ENCODE data around the gene SSH3.

SSH3 gene

GRCh38 chr11:67293090-67293489, 10.2 kb upstream of the SSH3 start:
- DNase-seq (ENCODE audit: low spot score): no peak

- DNase-seq (ENCODE audit: low spot score): no peak
These were observed 7.5 kb upstream of the SSH3 start for GRCh38 chr11:67295846-67296245.

GRCh38 chr11:67298786-67299185, 4.5 kb upstream of the SSH3 start:
- no peak for DNase-seq (ENCODE audit: low spot score)

DNA sequence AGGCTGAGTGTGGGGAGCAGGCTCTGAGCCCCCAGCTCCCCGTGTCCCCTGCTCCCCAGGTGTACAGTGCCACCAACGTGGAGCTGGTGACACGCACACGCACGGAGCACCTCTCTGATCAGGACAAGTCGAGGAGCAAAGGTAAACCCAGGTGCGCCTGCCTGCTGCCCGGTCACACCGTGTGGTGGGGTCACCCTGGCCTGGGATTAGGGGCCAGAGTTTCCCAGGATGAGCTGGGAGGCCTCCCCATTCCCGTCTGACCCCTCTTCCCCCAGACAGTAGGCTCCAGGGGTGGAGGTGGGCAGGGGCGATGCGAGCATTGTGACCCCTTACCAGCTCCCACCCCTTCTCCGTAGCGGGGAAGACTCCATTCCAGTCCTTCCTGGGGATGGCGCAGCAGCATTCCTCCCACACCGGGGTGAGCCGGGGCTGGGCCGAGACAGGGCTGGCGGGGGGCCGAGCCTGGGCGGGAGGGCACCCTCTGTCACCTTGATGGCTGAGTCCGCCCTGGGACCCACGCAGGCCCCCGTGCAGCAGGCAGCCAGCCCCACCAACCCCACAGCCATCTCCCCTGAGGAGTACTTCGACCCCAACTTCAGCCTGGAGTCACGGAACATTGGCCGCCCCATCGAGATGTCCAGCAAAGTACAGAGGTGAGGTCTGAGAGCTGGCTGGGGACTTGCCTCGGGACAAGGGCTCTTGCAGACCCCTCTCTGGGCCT, 3.7 kb upstream of the SSH3 start:
- DNase-seq (ENCODE audit: low spot score): no peak

- no peak for DNase-seq (ENCODE audit: low spot score)
These were observed 3.0 kb upstream of the SSH3 start for GRCh38 chr11:67300256-67300755.

- DNase-seq (ENCODE audit: low spot score): no peak
These were observed 2.5 kb upstream of the SSH3 start for GRCh38 chr11:67300756-67301312.

- no peak for DNase-seq (ENCODE audit: low spot score)
These were observed 1.9 kb upstream of the SSH3 start for GRCh38 chr11:67301313-67301921.

DNA sequence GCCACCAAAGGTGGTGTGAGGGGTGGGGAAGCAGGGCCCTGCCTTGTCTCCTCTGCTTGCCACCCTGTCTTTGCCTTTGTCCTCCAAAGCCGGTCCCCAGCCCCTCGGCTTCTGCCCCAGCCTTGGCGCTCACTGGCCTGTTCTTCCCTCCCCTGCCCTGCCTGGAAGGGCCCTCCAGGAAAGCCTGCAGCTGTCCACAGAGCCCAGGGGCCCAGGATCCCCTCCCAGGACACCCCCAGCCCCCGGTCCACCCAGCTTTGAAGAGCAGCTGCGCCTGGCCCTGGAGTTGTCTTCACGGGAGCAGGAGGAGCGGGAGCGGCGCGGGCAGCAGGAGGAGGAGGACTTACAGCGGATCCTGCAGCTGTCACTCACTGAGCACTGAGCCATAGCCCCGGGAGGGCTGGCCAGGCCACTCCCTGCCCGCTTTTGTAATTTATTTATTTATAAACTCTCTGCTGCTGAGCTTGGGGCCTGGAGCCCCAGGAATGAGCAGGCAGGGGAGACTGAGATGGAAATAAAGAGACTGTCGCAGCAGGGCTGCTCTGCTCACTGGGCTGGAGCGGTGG, 1.3 kb upstream of the SSH3 start:
- no peak for DNase-seq (ENCODE audit: low spot score)

GRCh38 chr11:67302571-67303131, 679 bp upstream of the SSH3 start:
- no peak for DNase-seq (ENCODE audit: low spot score)

GRCh38 chr11:67303835-67304411, 593 bp downstream of the SSH3 start:
- DNase-seq (ENCODE audit: low spot score): no peak

- no peak for DNase-seq (ENCODE audit: low spot score)
These were observed 1.3 kb downstream of the SSH3 start for GRCh38 chr11:67304511-67305113.

DNA sequence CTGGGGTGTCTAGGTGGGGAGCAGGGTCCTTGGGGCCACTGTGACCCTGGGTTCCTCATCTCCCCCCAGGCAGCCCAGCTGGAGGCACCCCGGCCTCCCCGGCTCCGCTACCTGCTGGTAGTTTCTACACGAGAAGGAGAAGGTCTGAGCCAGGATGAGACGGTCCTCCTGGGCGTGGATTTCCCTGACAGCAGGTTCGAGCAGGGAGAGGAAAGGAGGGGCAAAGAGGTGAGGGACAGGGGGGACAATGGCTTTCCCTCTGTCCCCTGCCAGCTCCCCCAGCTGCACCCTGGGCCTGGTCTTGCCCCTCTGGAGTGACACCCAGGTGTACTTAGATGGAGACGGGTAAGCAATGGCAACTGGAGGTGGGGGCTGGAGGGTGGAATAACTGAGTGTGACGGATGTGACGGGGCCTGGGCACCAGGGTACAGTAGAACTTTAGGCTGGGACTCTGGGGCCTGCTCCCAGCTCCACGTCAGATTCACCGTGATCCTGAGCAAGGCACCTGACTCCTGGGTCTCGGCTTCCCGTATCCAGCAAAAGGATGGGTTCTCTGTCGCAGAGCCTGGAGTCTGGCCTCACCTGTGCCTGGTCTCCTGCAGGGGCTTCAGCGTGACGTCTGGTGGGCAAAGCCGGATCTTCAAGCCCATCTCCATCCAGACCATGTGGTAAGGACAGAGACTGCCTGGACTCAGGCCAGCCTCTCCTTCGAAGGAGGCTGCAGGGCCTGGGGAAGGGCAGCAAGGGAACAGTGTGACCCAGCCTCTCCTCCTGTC, 3.6 kb downstream of the SSH3 start:
- no peak for DNase-seq (ENCODE audit: low spot score)

DNA sequence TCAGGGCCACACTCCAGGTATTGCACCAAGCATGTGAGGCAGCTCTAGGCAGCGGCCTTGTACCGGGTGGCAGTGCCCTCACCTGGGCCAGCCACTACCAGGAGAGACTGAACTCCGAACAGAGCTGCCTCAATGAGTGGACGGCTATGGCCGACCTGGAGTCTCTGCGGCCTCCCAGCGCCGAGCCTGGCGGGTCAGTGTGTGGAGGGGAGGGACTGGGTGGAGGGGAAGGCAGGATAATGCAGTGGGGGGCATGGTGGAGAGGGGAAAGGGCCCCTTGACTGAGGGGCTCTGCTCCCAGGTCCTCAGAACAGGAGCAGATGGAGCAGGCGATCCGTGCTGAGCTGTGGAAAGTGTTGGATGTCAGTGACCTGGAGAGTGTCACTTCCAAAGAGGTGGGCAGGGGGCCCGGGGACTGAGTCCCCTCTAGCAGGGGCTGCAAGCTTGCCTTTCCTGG, 4.2 kb downstream of the SSH3 start:
- no peak for DNase-seq (ENCODE audit: low spot score)

- DNase-seq (ENCODE audit: low spot score): no peak
These were observed 4.9 kb downstream of the SSH3 start for GRCh38 chr11:67308031-67308866.

DNA sequence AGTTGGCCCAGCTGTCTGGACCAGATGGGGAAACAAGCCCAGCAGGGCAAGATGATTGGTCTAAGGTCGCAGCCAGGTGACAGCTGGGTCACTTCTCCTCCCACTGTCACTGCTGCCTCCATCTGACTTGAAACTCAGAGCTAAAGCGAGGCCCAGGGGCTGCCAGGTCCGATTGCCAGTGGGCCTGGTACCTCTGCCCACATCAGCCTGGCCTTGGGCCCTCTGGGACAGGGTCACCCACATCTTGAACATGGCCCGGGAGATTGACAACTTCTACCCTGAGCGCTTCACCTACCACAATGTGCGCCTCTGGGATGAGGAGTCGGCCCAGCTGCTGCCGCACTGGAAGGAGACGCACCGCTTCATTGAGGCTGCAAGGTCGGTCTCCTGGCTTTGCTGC, 5.8 kb downstream of the SSH3 start:
- no peak for DNase-seq (ENCODE audit: low spot score)

GRCh38 chr11:67309661-67310061, 6.3 kb downstream of the SSH3 start:
- DNase-seq (ENCODE audit: low spot score): no peak

GRCh38 chr11:67310246-67311050, 7.1 kb downstream of the SSH3 start:
- no peak for DNase-seq (ENCODE audit: low spot score)

GRCh38 chr11:67311051-67311555, 7.8 kb downstream of the SSH3 start:
- no peak for DNase-seq (ENCODE audit: low spot score)

- DNase-seq (ENCODE audit: low spot score): no peak
These were observed 8.3 kb downstream of the SSH3 start for GRCh38 chr11:67311556-67312082.
